ENCODE results near the gene STXBP3.
"Not testable (repeated sequence)": the region's sequence is repeated elsewhere in the genome, so short reads cannot be mapped to it uniquely, and the experiment has no call there.

STXBP3 gene

GRCh38 chr1:108732398-108732797 is 14.1 kb upstream of the STXBP3 start:
- DNase-seq, result no peak

GRCh38 chr1:108734171-108734865 is 12.2 kb upstream of the STXBP3 start:
- DNase-seq, result no peak

GRCh38 chr1:108742253-108742652 is 4.2 kb upstream of the STXBP3 start:
- no peak for DNase-seq

GRCh38 chr1:108745980-108746381 is 493 bp upstream of the STXBP3 start:
- no peak for DNase-seq

- DNase-seq, result peak; percentile 58
These were observed 837 bp downstream of the STXBP3 start for GRCh38 chr1:108747171-108747850.

GRCh38 chr1:108747898-108748297 is 1.4 kb downstream of the STXBP3 start:
- no peak for DNase-seq

GRCh38 chr1:108749081-108749480 is 2.6 kb downstream of the STXBP3 start:
- DNase-seq, result no peak

GRCh38 chr1:108750476-108751181 is 4.2 kb downstream of the STXBP3 start:
- DNase-seq, result no peak

GRCh38 chr1:108753363-108753762 is 6.9 kb downstream of the STXBP3 start:
- DNase-seq, result no peak

GRCh38 chr1:108758796-108759195 is 12.3 kb downstream of the STXBP3 start:
- DNase-seq, result no peak

- DNase-seq, result no peak
These were observed 20.6 kb downstream of the STXBP3 start for GRCh38 chr1:108767115-108767514.

GRCh38 chr1:108767708-108768107 is 21.2 kb downstream of the STXBP3 start:
- no peak for DNase-seq

- no peak for DNase-seq
These were observed 31.4 kb downstream of the STXBP3 start for GRCh38 chr1:108777839-108778238.

GRCh38 chr1:108779455-108779854 is 33.0 kb downstream of the STXBP3 start:
- no peak for DNase-seq

GRCh38 chr1:108780937-108781574 is 34.6 kb downstream of the STXBP3 start:
- DNase-seq, result no peak

GRCh38 chr1:108781575-108781944 is 35.1 kb downstream of the STXBP3 start:
- not testable (repeated sequence) for DNase-seq

GRCh38 chr1:108785264-108785663 is 38.8 kb downstream of the STXBP3 start:
- no peak for DNase-seq

GRCh38 chr1:108785880-108786279 is 39.4 kb downstream of the STXBP3 start:
- DNase-seq, result no peak

- DNase-seq, result no peak
These were observed 45.3 kb downstream of the STXBP3 start for GRCh38 chr1:108791790-108792189.

GRCh38 chr1:108792420-108792819 is 45.9 kb downstream of the STXBP3 start:
- DNase-seq, result no peak

GRCh38 chr1:108799001-108799400 is 52.5 kb downstream of the STXBP3 start:
- no peak for DNase-seq

- no peak for DNase-seq
These were observed 54.6 kb downstream of the STXBP3 start for GRCh38 chr1:108801101-108801500.

GRCh38 chr1:108803548-108803947 is 57.1 kb downstream of the STXBP3 start:
- no peak for DNase-seq

GRCh38 chr1:108808438-108808837 is 62.0 kb downstream of the STXBP3 start:
- no peak for DNase-seq

Data from CD4-positive, alpha-beta T cell treated with Interleukin-12 subunit alpha and Interleukin-12 subunit beta, for 1 hour (primary cell).